ENCODE results near the gene TRIM28. TPM values are rescaled to one million over a fixed set of nuclear protein-coding genes. Genes with fewer than 3 reads are reported as not detected.

Gene TRIM28
- total RNA-seq: 304 and 353 TPM in 2 replicates

DNA sequence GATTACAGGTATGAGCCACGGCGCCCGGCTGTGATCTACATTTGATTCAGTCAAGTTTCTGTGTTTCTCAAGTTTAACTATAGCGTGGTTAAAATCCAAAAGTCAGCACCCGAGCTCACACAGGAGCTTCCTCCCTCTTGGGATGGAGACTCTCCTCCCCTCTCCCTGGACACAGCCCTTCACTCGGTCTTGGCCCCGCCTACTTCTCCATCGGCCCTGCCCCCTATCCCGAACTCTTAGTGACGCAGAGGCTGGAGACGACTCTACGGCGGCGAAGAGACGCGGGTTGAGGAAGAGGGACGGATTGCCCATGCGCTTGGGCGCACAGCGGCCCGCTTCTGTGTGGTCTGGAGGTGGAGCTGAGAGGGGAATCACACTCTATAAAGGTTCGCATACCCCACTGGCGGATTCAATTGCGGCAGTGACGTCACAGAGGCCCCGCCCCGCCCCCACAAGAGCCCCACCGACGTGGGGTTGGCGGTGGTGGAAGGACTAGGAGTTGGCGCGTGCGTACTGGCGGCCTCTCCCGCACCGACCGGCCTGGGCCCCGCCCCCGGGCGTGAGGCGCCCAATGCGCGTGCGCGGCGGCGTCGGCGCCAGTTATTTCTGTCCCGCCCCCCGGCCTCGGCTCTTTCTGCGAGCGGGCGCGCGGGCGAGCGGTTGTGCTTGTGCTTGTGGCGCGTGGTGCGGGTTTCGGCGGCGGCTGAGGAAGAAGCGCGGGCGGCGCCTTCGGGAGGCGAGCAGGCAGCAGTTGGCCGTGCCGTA lies at the start of gene TRIM28:
Gene TRIM28 (plus strand): TSS at position 239 of the 765 bp plus-strand sequence. CDS start 694 bp downstream, outside the sequence.

DNA sequence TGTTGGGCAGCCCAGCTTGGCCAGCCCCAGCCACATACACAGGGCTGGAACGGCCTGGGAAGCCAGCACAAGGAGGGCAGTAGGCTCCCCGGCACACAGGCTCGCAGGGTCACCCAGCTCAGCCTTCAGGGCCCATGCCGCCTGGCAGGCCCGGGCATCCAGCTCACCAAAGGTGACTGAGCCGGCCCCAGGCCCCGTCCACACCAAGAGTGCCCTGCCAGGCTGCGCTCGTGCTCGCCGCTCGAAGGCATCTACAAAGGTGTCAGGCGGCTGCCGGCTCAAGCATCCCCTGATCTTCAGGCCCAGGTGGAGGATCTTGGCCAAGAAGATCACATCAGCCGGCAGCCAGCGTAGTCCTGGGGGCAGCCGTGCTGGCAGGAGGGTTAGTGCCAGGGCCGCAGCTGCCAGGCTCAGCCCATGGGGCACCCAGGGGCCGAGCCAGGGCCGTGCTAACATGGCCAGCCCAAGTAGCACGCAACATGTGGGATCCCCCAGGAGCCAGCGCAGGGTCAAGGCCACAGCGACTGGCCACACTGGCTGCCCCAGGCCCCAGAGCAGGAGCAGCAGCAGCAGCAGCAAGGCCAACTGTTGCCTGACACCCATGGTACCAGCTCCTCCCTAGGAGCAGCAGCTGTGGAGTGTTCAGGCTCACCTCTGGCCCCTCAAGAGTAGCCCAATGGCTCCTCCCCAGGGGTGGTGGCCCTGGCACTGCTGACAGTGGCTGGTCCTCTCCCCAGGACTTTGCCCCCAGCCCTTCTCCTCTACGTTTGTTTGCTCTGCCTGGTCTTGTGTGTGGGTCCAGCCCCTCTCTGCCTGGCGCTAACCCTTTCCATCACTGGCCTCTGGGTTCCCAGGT lies 32.3 kb upstream of the TRIM28 start, which contains the start of gene SLC27A5:
Gene SLC27A5 (minus strand): TSS at position 640 of the 856 bp plus-strand sequence. CDS start 37 bp downstream, at position 603.

DNA sequence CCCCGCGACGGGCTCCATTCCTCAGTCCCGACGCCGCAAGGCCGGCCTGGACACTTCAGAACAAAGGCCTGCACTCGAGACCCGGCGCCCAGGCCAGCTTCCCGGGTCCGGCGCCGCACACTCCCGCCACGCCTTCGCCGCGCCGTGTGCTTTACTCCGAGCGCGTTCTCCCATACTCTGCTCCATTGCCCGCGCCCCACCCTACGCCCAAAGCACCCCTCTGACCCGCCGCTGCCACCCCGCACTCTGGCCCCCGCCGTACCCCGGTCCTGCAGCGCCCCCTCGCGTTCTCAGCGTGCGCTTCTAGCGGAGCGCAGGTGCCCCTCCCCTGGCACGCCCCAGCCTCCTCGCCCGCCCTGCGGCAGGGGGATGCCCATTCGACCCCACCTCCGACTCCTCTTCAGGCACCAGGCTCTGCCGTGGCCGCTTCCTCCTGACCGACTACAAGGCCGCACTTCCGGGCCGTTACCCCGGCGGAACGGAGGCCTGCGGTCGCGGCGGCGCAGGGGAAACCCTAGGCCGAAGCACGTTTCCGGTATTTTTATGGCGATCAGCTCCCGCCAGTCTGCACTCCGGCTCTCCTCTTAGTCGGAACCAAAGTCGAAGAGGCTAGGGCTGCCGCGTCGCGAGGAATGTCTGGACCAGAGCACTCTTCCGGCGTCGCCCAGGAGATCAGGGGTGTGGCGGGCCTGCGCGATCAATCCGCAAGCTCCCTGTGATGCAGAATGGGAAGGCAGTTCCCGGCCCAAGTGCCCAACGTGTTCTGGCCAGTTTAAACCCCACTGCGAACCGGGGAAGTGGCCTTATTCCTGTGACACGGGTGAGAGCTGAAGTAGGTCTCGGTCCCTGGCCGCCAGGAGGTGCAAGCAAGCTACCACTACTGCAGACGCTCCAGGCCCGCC lies 24.3 kb upstream of the TRIM28 start, which contains the start of gene ZBTB45:
Gene ZBTB45 (minus strand): TSS at position 456 of the 902 bp plus-strand sequence. CDS start 2,137 bp downstream, outside the sequence.

DNA sequence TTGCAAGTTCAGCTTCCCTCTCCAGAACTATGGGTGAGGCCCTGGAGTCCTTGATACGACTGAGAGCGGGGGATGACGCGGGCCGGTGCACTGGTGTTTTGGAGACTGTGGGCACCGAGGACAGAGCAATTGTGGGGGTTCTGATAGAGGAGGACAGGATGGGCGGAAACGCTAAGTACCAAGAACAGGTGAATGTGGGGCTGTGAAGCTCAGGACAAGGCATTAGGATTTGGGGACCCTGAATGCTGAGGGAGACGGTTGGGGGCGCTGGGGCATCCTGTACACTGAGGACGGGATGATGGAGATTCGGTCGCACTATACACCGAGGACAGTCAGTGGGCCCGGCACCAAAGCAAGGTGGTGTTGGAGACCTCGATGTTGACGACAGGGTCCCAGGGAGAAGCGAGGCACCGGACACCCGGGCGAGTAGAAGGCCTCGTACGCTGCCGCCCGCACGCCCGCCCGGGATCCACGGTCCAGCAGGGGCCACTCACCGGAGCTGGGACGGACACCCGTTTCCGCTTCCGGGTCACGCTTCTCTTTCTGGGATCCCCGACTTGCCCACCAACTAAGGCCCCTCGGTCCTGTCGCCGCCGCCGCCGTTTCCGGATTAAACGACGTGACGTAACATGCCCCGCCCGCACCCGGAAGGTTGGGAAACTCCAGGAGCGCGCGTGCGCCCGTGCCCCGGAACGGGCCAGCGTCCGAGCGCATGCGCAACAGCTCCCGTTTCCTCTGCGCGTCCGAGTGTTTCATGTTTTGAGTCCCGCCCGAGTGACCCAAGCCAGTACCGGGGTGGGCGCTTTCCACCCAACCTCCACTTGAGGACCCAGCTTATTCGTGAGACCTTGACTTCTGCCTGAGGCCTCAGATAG lies 10.9 kb downstream of the TRIM28 start, which contains the start of gene CHMP2A:
Gene CHMP2A (minus strand): TSS at position 612 of the 875 bp plus-strand sequence. CDS start 893 bp downstream, outside the sequence.

DNA sequence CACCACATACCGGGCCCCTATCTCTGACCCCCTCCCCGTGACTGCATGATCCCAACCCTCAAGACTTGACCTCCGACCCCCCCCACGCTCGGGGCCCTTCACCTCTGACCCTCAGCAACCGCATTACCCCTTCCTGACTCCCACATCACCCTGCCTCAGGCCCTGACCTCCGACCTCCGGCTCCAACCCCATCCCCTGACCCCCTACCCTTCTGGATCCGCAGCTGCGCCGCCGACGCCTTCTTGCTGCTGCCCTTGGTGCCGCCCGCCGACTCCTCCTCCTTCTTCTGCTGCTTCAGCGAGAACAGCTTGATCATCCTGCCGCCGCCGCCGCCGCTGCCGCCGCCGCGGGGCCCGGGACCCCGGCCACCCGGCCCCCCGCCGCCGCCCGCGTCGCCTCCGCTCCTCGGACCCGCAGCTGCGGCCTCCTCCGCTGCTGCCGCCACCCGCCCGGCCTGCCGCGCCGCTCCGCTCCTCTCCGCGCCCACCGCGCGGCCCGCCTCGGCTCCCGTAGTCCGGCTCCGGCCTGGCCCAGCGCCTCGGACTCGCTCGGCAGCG lies 14.3 kb downstream of the TRIM28 start, which contains the start of gene UBE2M:
Gene UBE2M (minus strand): TSS at position 546 of the 557 bp plus-strand sequence. CDS start 230 bp downstream, at position 316.

DNA sequence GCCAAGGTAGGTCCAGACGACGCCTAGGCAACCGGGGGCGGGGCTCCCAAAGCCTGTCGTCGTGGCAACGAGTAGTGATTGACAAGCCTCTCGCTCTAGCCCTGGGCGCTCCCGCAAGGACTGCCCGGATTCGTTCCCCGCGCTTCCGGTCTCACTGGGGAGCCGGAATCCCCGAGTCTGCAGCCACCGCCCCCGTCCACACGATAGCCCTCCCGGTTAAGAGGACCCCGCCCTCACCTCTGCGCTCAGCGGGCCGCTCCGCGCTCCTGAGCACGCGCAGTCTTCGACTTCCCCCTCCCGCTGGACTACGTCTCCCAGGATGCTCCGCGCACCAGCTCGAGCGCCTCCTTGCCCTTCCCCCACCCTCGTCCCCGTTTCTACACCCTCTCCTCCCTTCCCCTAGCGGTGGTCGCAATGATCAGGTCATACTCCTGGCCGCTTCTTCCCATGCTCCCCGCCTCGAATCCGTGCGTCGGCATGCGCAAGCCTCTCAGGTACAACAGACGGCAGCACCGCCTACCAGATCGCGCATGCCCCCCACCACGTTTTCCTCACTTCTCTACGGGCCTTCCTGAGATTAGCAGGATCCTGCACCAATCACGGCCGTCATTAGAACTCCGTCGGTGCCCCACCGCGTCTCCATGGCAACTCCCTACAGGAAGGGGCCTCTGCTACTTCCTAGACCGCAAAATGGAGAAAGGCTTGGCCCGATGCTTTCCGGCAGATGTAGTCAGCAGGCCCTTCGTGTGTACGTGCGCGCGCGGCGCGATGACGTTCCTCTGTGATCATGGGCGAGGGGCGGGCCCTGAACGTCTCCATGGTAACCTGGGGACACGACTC lies 29.2 kb downstream of the TRIM28 start, which contains the start of gene MZF1:
Gene MZF1 (minus strand): TSS at position 518 of the 840 bp plus-strand sequence. CDS start 1,946 bp downstream, outside the sequence.

Other genes with a start within 250 kb of the TRIM28 start
- 33.4 and 39.0 TPM in 2 replicates for gene ERVK3-1, start 238.7 kb upstream of the TRIM28 start, total RNA-seq
- gene ZSCAN22, start 217.1 kb upstream of the TRIM28 start, total RNA-seq: 2.4 and 4.3 TPM in 2 replicates
- 0.78 and 3.4 TPM in 2 replicates for gene A1BG, start 190.6 kb upstream of the TRIM28 start, total RNA-seq
- 1.0 and 2.7 TPM in 2 replicates for gene ZNF497, start 181.3 kb upstream of the TRIM28 start, total RNA-seq
- 1.6 and 2.7 TPM in 2 replicates for gene ZNF837, start 163.0 kb upstream of the TRIM28 start, total RNA-seq
- 2,119 and 3,422 TPM in 2 replicates for gene RPS5, start 156.8 kb upstream of the TRIM28 start, total RNA-seq
- 1.4 and 2.1 TPM in 2 replicates for gene RNF225, start 148.4 kb upstream of the TRIM28 start, total RNA-seq
- 17.4 and 21.4 TPM in 2 replicates for gene ZNF584, start 135.4 kb upstream of the TRIM28 start, total RNA-seq
- 5.8 and 6.8 TPM in 2 replicates for gene ZNF132, start 103.9 kb upstream of the TRIM28 start, total RNA-seq
- 12.0 and 15.9 TPM in 2 replicates for gene ZNF324B, start 92.4 kb upstream of the TRIM28 start, total RNA-seq
- 10.9 and 18.2 TPM in 2 replicates for gene ZNF324, start 77.0 kb upstream of the TRIM28 start, total RNA-seq
- 3.4 and 6.1 TPM in 2 replicates for gene ZNF446, start 67.7 kb upstream of the TRIM28 start, total RNA-seq
- gene SLC27A5, start 32.1 kb upstream of the TRIM28 start, total RNA-seq: 4.7 and 14.0 TPM in 2 replicates
- gene ZBTB45, start 24.3 kb upstream of the TRIM28 start, total RNA-seq: 3.8 and 7.3 TPM in 2 replicates
- 104 and 173 TPM in 2 replicates for gene CHMP2A, start 11.0 kb downstream of the TRIM28 start, total RNA-seq
- 60.7 and 100 TPM in 2 replicates for gene UBE2M, start 14.5 kb downstream of the TRIM28 start, total RNA-seq
- gene MZF1, start 29.3 kb downstream of the TRIM28 start, total RNA-seq: 21.1 and 22.6 TPM in 2 replicates

All from nasal cavity respiratory epithelium epithelial cell of viscerocranial mucosa (primary cell).